Activated naive CD8-positive, alpha-beta T cell treated with anti-CD3 and anti-CD28 coated beads, Interleukin-2, amount 50 U/mL, for 16 hours (primary cell): ENCODE data around the gene NEK6.

Experiments used
- DNase-seq: peaks from one replicate; pipeline ENCODE4 v3.0.0-alpha.2; 2020; ENCODE audit warnings: low read depth, low spot score

NEK6 gene

GRCh38 chr9:124261736-124262648 lies 4.2 kb downstream of the NEK6 start:
- no peak for DNase-seq

DNA sequence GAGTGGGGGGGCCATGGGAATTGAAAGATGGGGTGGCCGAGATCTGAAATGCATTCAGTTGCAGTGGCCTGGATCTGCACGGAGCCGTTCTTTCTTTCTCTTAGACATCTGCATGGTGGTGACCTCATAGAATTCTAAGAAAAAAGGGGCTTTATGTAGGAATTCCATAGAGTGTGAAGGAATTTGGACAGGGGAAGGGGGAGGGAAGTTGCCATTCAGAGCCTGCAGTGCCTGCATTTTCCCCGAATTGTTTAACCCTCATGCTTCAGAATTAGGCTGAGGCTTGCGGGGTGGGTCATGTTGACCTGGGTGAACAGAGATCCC lies 4.9 kb downstream of the NEK6 start:
- DNase-seq: no peak

DNA sequence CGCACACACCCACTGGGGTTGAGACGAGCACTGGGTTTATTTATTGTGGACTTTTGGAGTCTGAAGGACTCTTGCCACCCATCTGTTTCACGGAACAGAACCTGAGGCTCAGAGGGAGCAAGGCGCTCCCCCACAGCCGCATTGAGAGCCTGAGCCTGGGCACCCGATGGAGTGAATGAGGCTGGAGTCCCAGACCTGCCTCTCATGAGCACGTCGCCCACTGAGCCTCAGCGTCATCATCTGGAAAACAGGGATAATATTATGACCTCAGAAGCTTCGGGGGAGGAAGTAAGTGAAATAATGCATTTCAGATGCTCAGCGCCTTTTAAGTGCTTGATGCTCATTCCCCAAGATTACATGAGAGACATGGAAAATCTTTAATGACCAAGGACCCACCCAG lies 5.5 kb downstream of the NEK6 start:
- no peak for DNase-seq

DNA sequence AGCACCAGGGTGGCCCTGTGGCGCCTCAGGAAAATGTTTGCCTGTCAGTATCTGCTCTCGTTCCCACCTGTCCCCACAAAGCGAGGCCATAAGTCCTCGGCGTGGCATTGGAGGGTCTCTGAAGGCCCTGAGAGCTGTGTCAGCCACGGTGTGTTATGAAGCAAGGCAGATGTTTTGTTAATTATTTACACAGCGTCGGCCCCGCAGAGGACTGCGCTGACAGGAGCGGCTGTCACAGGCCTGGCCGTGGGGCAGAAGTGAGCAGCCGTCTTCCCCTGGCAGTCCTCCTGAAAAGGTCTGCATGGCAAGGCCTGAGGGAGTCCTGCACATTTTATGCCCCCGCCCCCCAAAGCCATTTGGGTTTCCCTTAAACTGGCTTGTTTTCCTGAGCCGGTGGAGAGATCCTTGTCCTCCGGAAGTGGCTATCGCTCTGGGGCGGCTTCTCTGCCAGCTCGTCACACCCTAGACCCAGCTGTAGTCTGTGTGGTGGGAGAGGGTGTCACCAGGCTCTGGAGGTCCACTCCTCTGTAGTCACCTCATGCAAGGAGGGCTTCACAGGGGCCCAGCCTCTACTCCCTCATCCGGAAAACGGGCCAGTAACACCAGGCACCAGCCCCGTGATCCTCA lies 6.2 kb downstream of the NEK6 start:
- no peak for DNase-seq

GRCh38 chr9:124264823-124265233 lies 7.1 kb downstream of the NEK6 start:
- DNase-seq: no peak

DNA sequence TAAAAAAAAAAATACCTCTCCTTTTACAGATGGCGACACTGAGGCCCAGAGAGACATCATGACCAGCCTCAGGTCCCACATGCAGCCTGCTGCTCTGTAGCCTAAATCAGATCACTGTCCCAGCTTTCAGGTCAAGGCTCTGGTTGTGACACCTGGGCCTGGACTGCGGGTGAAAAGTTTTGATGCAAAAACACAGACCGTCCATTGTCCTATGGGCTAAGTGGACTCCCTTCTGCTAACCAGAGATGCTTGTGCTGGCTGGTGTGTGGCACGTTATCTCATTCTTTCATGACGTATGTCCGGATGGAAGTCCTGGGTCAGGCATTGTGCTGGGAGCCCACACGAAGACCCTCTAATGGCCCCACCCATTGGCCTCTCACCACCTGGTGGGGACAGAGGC lies 7.8 kb downstream of the NEK6 start:
- no peak for DNase-seq

DNA sequence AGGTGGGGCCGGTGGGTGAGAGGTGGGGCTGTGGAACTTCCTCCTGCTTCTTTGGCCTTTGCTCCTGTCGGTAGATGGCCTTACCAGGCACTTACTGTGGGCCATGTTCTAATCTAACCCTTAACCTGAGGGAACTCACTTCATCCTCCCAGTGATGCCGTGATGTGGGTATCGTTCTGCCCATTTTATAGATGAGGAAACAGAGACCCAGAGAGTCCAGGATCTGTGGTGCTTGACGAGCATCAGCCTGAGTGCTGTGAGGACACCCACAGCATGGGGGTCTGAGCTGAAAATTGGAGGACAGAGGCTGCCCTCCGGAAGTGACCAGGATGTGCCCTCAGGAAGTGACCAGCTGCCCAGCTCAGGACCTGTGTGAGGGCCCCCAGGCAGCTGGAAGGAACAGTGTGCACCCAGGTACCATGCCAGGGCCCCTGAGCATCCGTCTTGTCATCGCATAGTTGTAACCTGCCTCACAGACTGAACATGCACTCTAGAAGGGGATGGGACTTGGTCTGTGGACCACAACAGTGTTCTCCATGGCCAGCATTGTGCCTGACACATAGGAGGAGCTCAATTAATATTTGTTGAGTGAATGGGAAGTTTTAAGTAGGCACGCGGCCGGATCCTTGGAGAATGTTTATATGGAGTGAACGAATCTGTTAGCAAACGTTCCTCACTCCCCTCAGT lies 8.5 kb downstream of the NEK6 start:
- no peak for DNase-seq

GRCh38 chr9:124266826-124267201 lies 9.1 kb downstream of the NEK6 start:
- no peak for DNase-seq

DNA sequence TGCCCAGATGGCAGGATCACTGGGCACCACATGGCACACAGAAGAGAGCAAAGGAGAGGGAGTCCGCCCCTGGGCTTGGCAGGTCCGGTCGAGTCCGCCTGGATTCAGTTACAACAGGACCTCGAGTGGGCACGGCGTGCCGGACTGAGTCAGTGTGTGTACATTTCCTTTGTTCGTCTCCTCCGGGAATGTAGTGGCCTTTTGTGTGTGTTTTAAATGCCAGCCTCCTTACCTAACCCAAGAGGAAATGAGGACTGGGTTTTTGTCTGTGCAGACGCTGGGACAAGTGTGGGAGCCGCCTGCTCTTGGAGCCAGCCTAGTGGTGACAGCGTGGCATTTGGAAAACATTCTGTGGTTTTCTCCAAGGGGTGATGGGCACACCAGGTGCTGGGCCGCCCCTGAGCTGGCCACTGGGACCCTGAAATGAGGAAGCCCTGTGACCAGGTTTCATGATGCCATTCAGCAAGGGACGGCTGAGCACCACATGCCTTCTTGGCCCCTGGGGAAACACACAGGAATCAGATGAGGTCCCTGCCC lies 9.6 kb downstream of the NEK6 start:
- DNase-seq: no peak

- no peak for DNase-seq
Observed at GRCh38 chr9:124268248-124268647, 10.5 kb downstream of the NEK6 start.

DNA sequence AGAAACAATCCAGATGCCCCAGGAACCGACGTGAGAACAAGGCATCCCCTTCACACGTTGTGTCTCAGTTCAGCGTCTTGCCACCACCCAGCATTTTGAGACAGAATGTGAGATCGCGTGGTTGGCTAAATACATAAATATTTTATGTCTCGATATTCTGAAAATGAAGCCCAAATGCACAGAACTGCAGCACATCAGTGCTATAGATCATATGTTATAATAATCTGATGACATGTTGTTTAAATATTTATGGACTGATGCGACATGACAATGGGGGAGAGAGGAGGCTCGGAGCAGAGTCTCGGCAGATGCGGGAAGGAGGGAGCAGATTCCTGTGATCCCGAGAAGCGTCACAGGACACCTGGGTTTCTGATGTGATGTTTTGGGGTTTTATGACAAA lies 10.9 kb downstream of the NEK6 start:
- DNase-seq: no peak

DNA sequence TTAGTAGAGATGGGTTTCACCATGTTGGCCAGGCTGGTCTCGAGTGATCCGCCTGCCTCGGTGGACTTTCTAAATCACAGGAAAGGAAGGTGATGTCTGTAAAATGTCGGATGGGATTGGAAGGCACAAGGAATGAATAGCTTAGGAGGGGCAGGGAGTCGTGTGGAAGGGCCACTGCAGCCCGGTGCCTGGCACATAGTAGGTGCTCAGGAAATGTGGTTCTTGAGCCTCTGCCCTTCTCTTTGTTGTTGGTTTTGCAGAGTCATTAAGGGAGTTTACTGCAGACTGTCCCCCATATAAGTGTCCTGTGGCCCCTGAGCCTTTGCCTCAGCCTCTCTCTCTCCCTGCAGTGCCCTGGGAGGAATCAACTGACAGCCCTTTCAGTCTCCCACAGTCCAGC lies 11.8 kb downstream of the NEK6 start:
- no peak for DNase-seq

GRCh38 chr9:124270504-124271335 lies 13.0 kb downstream of the NEK6 start:
- no peak for DNase-seq

GRCh38 chr9:124271660-124272059 lies 13.9 kb downstream of the NEK6 start:
- no peak for DNase-seq

DNA sequence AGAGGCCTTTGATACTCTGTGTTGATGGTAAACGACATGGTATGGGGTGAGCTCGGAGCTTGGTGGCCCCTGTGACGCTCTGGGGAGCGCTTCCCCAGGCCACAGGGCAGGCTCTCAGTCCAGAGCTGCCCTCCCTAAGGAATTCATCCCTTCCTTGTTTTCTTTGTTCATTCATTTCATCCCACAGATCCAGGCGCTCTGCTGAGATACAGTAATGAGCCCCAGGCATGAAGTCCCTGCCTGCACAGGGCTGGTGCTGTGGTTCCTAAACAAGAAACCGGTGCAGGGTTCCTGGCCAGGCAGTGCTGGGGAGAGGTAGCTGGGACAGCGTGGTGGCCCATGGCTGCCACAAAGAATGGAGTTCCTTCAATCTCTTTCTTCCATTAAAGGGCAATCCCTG lies 14.4 kb downstream of the NEK6 start:
- no peak for DNase-seq

- DNase-seq: no peak
Observed at GRCh38 chr9:124272979-124273378, 15.2 kb downstream of the NEK6 start.

- no peak for DNase-seq
Observed at GRCh38 chr9:124273427-124274160, 15.8 kb downstream of the NEK6 start.

- DNase-seq: no peak
Observed at GRCh38 chr9:124274226-124274625, 16.5 kb downstream of the NEK6 start.

DNA sequence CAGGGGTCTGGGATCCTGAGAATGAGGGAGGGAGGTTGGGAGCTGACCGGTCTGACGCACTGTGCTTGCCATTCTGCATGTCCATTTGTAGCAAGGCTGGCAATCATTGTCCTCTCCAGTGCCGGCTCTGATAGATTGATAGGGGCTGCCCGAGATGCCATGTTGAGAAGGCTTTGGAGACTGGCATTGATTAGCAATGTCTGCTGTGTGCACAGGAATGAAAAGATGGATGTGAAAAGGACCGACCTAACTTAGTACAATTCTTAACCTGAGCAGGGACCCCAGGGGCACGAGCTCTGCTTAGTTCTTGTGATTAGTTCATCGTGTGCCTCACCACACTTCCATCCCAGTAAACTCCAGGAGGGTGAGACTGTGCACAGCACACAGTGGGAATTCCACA lies 17.0 kb downstream of the NEK6 start:
- no peak for DNase-seq

DNA sequence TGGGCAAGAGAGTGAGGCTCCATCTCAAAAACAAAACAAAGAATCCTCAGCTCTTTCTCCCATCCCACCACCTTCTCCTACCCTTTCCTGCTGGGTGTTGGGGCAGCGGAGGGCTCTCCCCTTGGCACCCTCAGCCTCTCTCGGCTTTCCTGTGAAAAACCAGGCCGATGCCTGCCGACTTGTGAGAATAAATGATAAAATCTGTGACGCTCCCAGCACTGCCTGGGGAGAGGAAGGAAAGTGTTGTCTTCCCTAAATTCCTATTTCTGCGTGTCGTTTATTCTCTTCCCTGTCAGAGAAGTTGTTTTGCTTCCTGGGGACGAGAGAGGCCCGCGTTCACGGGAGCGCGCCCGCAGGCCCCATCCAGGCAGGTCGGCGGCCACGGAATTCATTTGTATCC lies 19.7 kb downstream of the NEK6 start:
- DNase-seq: no peak

DNA sequence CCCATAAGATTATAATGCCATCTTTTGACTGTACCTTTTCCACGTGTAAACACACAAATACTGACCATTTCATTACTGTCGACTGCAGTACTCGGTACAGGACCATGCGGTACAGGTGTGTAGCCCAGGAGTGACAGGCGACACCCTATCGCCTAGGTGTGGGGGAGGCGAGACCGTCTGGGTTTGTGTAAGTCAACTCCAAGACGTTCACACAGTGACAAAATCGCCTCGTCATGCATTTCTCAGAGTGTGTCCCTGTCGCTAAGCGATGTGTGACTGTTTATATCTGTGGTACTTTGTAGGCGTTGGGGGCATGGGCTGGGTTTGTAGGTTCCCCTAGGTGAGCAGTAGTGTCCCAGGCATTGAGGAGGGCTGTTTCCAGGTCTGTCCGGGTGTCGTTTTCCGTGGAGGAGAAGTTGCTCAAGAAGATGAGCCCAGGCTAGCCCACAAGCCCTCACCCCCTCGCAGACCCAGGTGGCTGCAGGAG lies 20.3 kb downstream of the NEK6 start:
- no peak for DNase-seq
